Left ventricle myocardium inferior (tissue), 1 donor: ENCODE measurements around the gene GSTT4. TPM values are rescaled to one million over a fixed set of nuclear protein-coding genes. Genes with fewer than 3 reads are reported as not detected.
A peak's percentile ranks its signal among the peaks of the same experiment; 100 is the strongest.
"Not testable (repeated sequence)": the region's sequence is repeated elsewhere in the genome, so short reads cannot be mapped to it uniquely, and the experiment has no call there.

ENCODE experiments used
- DNase-seq: peaks from one replicate; pipeline ENCODE4 v3.0.0-alpha.2; 2020
- H3K27ac ChIP-seq: fragments of 200-600 bp; replicated peaks from 2 replicates; pipeline ENCODE4 v1.8.0; 2021
- H3K27me3 ChIP-seq: fragments of 200-600 bp; 2 replicates; pipeline ENCODE4 v1.8.0; 2021; ENCODE audit warnings: low read depth
- H3K36me3 ChIP-seq: fragments of 200-600 bp; 2 replicates; pipeline ENCODE4 v1.8.0; 2021
- H3K4me1 ChIP-seq: fragments of 200-600 bp; 2 replicates; pipeline ENCODE4 v1.8.0; 2021
- H3K4me3 ChIP-seq: fragments of 200-600 bp; 2 replicates; pipeline ENCODE4 v1.8.0; 2021; ENCODE audit warnings: mild to moderate bottlenecking, moderate library complexity
- H3K9me3 ChIP-seq: fragments of 200-600 bp; replicated peaks from 2 replicates; pipeline ENCODE4 v1.8.0; 2021
- intact Hi-C: fragments of 100-400 bp; cut with micrococcal nuclease; formaldehyde crosslinking; loops from one replicate; pipeline ENCODE4 v1.11.0; 2022
- total RNA-seq: library from RNA; stranded (reverse); fragmentation: NEBNext Ultra II Directional; extraction: Animal tissue kit (Norgen Biotek cat#: 25700); gene quantifications from one replicate; pipeline ENCODE4 v1.2.1, GENCODE V29; 2021
- TF ChIP-seq, protein P1 (sequence below): fragments of 200-600 bp; IDR thresholded peaks from 2 replicates; pipeline ENCODE4 v1.8.0; 2021; ENCODE audit warnings: antibody characterized with exemption, mild to moderate bottlenecking, borderline replicate concordance
- donor health status: DM: no; HTN: yes; CAD: no; lungs with severe emphysema.

The GSTT4 gene
- total RNA-seq, 1 donor from 2014 or later = not detected

DNA sequence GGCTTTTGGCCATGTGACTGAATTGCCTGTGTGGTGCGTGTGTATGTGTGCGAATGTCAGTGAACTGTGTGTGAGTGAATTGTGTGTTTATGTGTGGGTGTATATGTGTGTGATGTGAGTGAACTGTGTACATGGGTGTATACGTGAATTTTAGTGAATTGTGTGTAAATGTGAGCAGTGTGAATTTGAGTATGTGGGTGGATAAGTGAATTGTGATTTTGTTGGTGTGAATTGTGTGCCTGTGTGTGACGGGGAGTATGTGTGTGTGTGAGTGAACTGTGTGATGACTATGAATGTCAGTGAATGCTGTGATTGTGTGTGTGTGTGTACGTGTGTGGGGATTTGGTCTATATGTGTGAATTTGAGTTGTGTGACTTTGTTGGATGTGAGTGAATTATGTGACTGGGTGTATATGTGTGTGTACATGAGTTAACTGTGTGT is 35.0 kb downstream of the GSTT4 start:
- H3K36me3 ChIP-seq = peaks cover 25% of the 10 kb centered on the region
- no peak overlapping the region for H3K27ac ChIP-seq
- no peak for DNase-seq
- H3K4me3 ChIP-seq = no peak overlapping the region
- TF ChIP-seq, protein P1, sequence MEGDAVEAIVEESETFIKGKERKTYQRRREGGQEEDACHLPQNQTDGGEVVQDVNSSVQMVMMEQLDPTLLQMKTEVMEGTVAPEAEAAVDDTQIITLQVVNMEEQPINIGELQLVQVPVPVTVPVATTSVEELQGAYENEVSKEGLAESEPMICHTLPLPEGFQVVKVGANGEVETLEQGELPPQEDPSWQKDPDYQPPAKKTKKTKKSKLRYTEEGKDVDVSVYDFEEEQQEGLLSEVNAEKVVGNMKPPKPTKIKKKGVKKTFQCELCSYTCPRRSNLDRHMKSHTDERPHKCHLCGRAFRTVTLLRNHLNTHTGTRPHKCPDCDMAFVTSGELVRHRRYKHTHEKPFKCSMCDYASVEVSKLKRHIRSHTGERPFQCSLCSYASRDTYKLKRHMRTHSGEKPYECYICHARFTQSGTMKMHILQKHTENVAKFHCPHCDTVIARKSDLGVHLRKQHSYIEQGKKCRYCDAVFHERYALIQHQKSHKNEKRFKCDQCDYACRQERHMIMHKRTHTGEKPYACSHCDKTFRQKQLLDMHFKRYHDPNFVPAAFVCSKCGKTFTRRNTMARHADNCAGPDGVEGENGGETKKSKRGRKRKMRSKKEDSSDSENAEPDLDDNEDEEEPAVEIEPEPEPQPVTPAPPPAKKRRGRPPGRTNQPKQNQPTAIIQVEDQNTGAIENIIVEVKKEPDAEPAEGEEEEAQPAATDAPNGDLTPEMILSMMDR = no peak
- no peaks in the 10 kb centered on the region for H3K27me3 ChIP-seq
- intact Hi-C loops = no loop called here
- H3K9me3 ChIP-seq = no peaks in the 10 kb centered on the region
- H3K4me1 ChIP-seq = peaks cover 24% of the 10 kb centered on the region

DNA sequence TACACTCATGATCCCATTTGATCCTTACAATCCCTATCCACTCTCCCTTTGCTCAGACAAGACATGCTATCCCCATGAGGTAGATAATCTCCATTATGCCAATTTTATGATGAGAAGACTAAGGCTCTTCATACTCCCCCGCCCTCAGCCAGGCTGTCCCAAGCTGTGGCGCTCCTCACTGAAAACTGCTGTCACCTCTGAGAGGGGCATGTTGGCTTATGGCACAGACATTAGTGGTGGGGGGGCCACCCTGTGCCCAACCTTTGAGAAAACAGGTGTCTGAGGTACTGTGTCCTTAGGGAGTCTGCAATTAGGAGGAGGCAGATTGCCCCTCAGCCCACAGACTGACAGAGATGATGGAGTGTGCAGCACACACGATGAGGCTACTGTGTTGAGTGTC is 36.2 kb downstream of the GSTT4 start:
- DNase-seq = no peak
- Histone ChIP-seq H3K4me1 (peaks cover 24% of the 10 kb centered on the region), H3K27ac (no peak overlapping the region), H3K9me3 (no peaks in the 10 kb centered on the region), H3K4me3 (no peak overlapping the region), H3K27me3 (no peaks in the 10 kb centered on the region), H3K36me3 (peaks cover 25% of the 10 kb centered on the region)
- TF ChIP-seq, protein P1 = no peak
- intact Hi-C loops = loop anchor here (5.0 kb wide), 1 partner anchor 42 kb away; no protein-coding TSS in a partner anchor

DNA sequence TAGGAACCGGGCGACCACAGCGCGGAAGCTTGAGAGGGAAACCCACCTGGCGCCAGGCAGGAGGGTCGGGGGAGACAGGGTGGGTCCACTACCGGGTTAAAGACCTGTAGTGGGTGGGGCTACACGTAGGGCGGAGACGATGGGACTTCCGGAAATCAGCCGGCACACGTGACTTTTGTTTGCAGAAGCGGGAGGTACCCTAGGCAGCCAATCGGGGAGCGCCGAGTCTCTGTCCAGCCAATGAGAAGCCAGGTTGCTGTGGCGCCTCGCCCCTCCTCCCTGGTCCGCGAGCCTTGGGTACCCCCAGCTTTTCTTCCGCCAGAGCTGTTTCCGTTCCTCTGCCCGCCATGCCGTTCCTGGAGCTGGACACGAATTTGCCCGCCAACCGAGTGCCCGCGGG is 38.7 kb downstream of the GSTT4 start, which contains the start of gene DDTL:
TSS of gene DDTL (plus strand) at position 321 of the 400 bp plus-strand sequence. CDS start at position 348, 27 bp downstream.
- not testable (repeated sequence) for DNase-seq, H3K4me3 ChIP-seq, H3K27me3 ChIP-seq, H3K27ac ChIP-seq, H3K9me3 ChIP-seq
- H3K36me3 ChIP-seq = peaks cover 22% of the 10 kb centered on the region
- peaks cover 20% of the 10 kb centered on the region for H3K4me1 ChIP-seq
- intact Hi-C loops = loop anchor here (5.0 kb wide), 1 partner anchor 39 kb away; no protein-coding TSS in a partner anchor

GRCh38 chr22:23966094-23966493 is 39.2 kb downstream of the GSTT4 start:
- DNase-seq, H3K27ac ChIP-seq, H3K27me3 ChIP-seq, H3K9me3 ChIP-seq, H3K4me3 ChIP-seq: not testable (repeated sequence)
- intact Hi-C loops = loop anchor here (5.0 kb wide), 1 partner anchor 39 kb away; no protein-coding TSS in a partner anchor
- H3K4me1 ChIP-seq = peaks cover 16% of the 10 kb centered on the region
- peaks cover 21% of the 10 kb centered on the region for H3K36me3 ChIP-seq

GRCh38 chr22:23961084-23961771 is 44.0 kb downstream of the GSTT4 start, which contains the start of gene GSTT2B:
GSTT2B (minus strand) TSS chr22:23961195; CDS start chr22:23961131, 64 bp downstream.
- H3K27me3 ChIP-seq, H3K9me3 ChIP-seq, H3K4me3 ChIP-seq, H3K4me1 ChIP-seq, H3K36me3 ChIP-seq, intact Hi-C loops, H3K27ac ChIP-seq, DNase-seq: not testable (repeated sequence)

- H3K4me3 ChIP-seq, H3K9me3 ChIP-seq, H3K27me3 ChIP-seq, H3K4me1 ChIP-seq, intact Hi-C loops, H3K27ac ChIP-seq, H3K36me3 ChIP-seq: not testable (repeated sequence)
- DNase-seq = peak; percentile 43
- TF ChIP-seq, protein P1 = peak; percentile 86
These were observed 48.9 kb downstream of the GSTT4 start for GRCh38 chr22:23956301-23956900.

- H3K27ac ChIP-seq, H3K27me3 ChIP-seq, H3K4me3 ChIP-seq, H3K36me3 ChIP-seq, DNase-seq, intact Hi-C loops, H3K4me1 ChIP-seq, H3K9me3 ChIP-seq: not testable (repeated sequence)
These were observed 49.4 kb downstream of the GSTT4 start for GRCh38 chr22:23955886-23956285.

- H3K4me1 ChIP-seq, H3K9me3 ChIP-seq, H3K36me3 ChIP-seq, H3K27ac ChIP-seq, H3K27me3 ChIP-seq, DNase-seq, intact Hi-C loops, H3K4me3 ChIP-seq: not testable (repeated sequence)
These were observed 50.3 kb downstream of the GSTT4 start for GRCh38 chr22:23954991-23955305.

DNA sequence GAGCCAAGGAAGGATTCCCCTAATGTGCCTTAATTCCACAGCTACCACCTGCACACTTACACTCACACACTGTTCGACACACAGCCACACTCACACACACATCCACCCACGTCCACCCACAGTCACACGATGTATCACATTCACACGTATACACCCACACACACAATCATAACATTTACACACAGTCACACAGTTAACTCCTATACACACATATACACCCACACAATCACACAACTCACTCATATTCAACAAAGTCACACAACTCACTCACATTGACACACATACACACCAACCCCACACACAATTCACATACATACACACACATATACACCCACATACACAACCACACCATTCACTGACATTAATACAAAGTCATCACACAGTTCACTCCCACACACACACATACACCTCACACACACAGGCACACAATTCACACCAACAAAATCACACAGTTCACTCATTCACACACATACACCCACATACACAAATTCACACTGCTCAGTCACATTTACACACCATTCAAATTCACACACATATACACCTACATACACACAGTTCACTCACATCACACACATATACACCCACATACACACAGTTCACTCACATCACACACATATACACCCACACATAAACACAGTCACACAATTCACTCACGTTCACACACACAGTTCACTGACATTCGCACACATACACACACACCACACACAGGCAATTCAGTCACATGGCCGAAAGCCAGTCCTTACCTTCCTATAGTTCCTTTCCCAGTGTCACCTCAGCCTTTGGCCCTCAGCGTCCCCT is 50.9 kb downstream of the GSTT4 start:
- H3K27me3 ChIP-seq, DNase-seq, H3K27ac ChIP-seq, H3K36me3 ChIP-seq, H3K9me3 ChIP-seq, intact Hi-C loops, H3K4me1 ChIP-seq, H3K4me3 ChIP-seq: not testable (repeated sequence)

- DNase-seq, H3K36me3 ChIP-seq, H3K4me1 ChIP-seq, H3K9me3 ChIP-seq, H3K27ac ChIP-seq, H3K4me3 ChIP-seq, intact Hi-C loops, H3K27me3 ChIP-seq: not testable (repeated sequence)
These were observed 51.8 kb downstream of the GSTT4 start for GRCh38 chr22:23953485-23953884.
